Loucy (cell line): ENCODE results near the gene CNOT3.

Experiments
- EZH2phosphoT487 ChIP-seq: fragments of 200-600 bp; IDR thresholded peaks from 2 replicates; pipeline ENCODE4 v1.6.1; 2018; ENCODE audit warnings: antibody characterized with exemption, mild to moderate bottlenecking, moderate library complexity, borderline replicate concordance
- TF ChIP-seq, protein P1 (sequence below): fragments of 200-600 bp; sonication (generic); conservative IDR thresholded peaks from 2 replicates; pipeline ENCODE4 v1.5.1; 2014; ENCODE audit warnings: mild to moderate bottlenecking, antibody characterized with exemption, low read length

GRCh38 chr19:54125713-54126112 lies 11.8 kb upstream of the CNOT3 start:
- TF ChIP-seq, protein P1, sequence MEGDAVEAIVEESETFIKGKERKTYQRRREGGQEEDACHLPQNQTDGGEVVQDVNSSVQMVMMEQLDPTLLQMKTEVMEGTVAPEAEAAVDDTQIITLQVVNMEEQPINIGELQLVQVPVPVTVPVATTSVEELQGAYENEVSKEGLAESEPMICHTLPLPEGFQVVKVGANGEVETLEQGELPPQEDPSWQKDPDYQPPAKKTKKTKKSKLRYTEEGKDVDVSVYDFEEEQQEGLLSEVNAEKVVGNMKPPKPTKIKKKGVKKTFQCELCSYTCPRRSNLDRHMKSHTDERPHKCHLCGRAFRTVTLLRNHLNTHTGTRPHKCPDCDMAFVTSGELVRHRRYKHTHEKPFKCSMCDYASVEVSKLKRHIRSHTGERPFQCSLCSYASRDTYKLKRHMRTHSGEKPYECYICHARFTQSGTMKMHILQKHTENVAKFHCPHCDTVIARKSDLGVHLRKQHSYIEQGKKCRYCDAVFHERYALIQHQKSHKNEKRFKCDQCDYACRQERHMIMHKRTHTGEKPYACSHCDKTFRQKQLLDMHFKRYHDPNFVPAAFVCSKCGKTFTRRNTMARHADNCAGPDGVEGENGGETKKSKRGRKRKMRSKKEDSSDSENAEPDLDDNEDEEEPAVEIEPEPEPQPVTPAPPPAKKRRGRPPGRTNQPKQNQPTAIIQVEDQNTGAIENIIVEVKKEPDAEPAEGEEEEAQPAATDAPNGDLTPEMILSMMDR = no peak
- no peak for TF ChIP-seq EZH2phosphoT487
